ENCODE results near the gene EHD1. TPM values are rescaled to one million over a fixed set of nuclear protein-coding genes. Genes with fewer than 3 reads are reported as not detected.

EHD1 gene
- total and polyA plus RNA-seq, 2 experiments from 2014 or later, result 55.2 to 90.2 TPM

GRCh38 chr11:64869571-64870175 is 8.7 kb downstream of the EHD1 start:
- Histone ChIP-seq H2AFZ (no peak overlapping the region), H3K9ac (peak overlapping the region; percentile 68), H3K27ac (peak overlapping the region; percentile 74), H3K27me3 (replicated peaks; ENCODE audit: insufficient read depth) (no peaks in the 10 kb centered on the region), H3K9me2 (ENCODE audit: insufficient read depth) (no peaks in the 10 kb centered on the region), H4K20me1 (ENCODE audit: insufficient read depth) (peaks cover 12% of the 10 kb centered on the region; the same call in 1 of the 2 replicates), H3F3A (ENCODE audit: insufficient read depth) (peaks cover 61% of the 10 kb centered on the region), H3K79me2 (ENCODE audit: insufficient read depth) (peaks cover 94% of the 10 kb centered on the region), H3K4me2 (ENCODE audit: unreplicated experiment) (peak overlapping the region; percentile 48), H3K4me1 (ENCODE audit: insufficient read depth) (peaks cover 46% of the 10 kb centered on the region), H3K36me3 (ENCODE audit: low read depth) (peaks cover 26% of the 10 kb centered on the region), H3K9me3 (ENCODE audit: low read depth) (no peaks in the 10 kb centered on the region), H3K4me3 (no peak overlapping the region)
- WGBS, 2 experiments (ENCODE audit: low coverage in 1 of 2, low lambda C conversion rate in 2 of 2, missing lambda C conversion rate in 2 of 2), result 57 to 63% methylated on average over 8 to 9 of the region's 9 CpGs
- TF ChIP-seq EZH2 (IDR thresholded peaks at IDR 0.05; ENCODE audit: insufficient read depth, poor library complexity, severe bottlenecking) (no peak), EZH2phosphoT487 (IDR thresholded peaks at IDR 0.05; ENCODE audit: insufficient read depth, low read depth) (no peak)
- DNase-seq, result no peak
- in situ Hi-C loops (cut with MboI), result no loop called here

GRCh38 chr11:64868904-64869570 is 9.4 kb downstream of the EHD1 start:
- Histone ChIP-seq H3K4me2 (ENCODE audit: unreplicated experiment) (peak overlapping the region; percentile 48), H4K20me1 (ENCODE audit: insufficient read depth) (peaks cover 12% of the 10 kb centered on the region; the same call in 1 of the 2 replicates), H3F3A (ENCODE audit: insufficient read depth) (peaks cover 64% of the 10 kb centered on the region), H3K36me3 (ENCODE audit: low read depth) (peaks cover 25% of the 10 kb centered on the region), H2AFZ (no peak overlapping the region), H3K9me2 (ENCODE audit: insufficient read depth) (no peaks in the 10 kb centered on the region), H3K27ac (peak overlapping the region; percentile 74), H3K79me2 (ENCODE audit: insufficient read depth) (peaks cover 91% of the 10 kb centered on the region), H3K9me3 (ENCODE audit: low read depth) (no peaks in the 10 kb centered on the region), H3K4me3 (no peak overlapping the region), H3K4me1 (ENCODE audit: insufficient read depth) (peaks cover 52% of the 10 kb centered on the region), H3K9ac (peak overlapping the region; percentile 68; the same call in 1 of the 2 replicates), H3K27me3 (replicated peaks; ENCODE audit: insufficient read depth) (no peaks in the 10 kb centered on the region)
- TF ChIP-seq EZH2 (IDR thresholded peaks at IDR 0.05; ENCODE audit: insufficient read depth, poor library complexity, severe bottlenecking), result no peak
- no peak for TF ChIP-seq EZH2phosphoT487 (IDR thresholded peaks at IDR 0.05; ENCODE audit: insufficient read depth, low read depth)
- in situ Hi-C loops (cut with MboI), result no loop called here
- peak; percentile 92 for DNase-seq
- 30 to 31% methylated on average over 21 of the region's 21 CpGs for WGBS, 2 experiments (ENCODE audit: low coverage in 1 of 2, low lambda C conversion rate in 2 of 2, missing lambda C conversion rate in 2 of 2)

GRCh38 chr11:64867748-64868462 is 10.5 kb downstream of the EHD1 start:
- Histone ChIP-seq H3K4me2 (ENCODE audit: unreplicated experiment) (no peak overlapping the region), H3F3A (ENCODE audit: insufficient read depth) (peaks cover 72% of the 10 kb centered on the region), H3K9me3 (ENCODE audit: low read depth) (no peaks in the 10 kb centered on the region), H3K4me3 (no peak overlapping the region), H3K9me2 (ENCODE audit: insufficient read depth) (no peaks in the 10 kb centered on the region), H4K20me1 (ENCODE audit: insufficient read depth) (peaks cover 12% of the 10 kb centered on the region; the same call in 1 of the 2 replicates), H2AFZ (no peak overlapping the region), H3K4me1 (ENCODE audit: insufficient read depth) (peaks cover 63% of the 10 kb centered on the region), H3K36me3 (ENCODE audit: low read depth) (peaks cover 19% of the 10 kb centered on the region), H3K27me3 (replicated peaks; ENCODE audit: insufficient read depth) (no peaks in the 10 kb centered on the region), H3K27ac (no peak overlapping the region), H3K9ac (no peak overlapping the region), H3K79me2 (ENCODE audit: insufficient read depth) (peaks cover 91% of the 10 kb centered on the region)
- 90 to 91% methylated on average over 28 of the region's 28 CpGs for WGBS, 2 experiments (ENCODE audit: low coverage in 1 of 2, low lambda C conversion rate in 2 of 2, missing lambda C conversion rate in 2 of 2)
- DNase-seq, result no peak
- in situ Hi-C loops (cut with MboI), result no loop called here
- no peak for TF ChIP-seq EZH2phosphoT487 (IDR thresholded peaks at IDR 0.05; ENCODE audit: insufficient read depth, low read depth)
- TF ChIP-seq EZH2 (IDR thresholded peaks at IDR 0.05; ENCODE audit: insufficient read depth, poor library complexity, severe bottlenecking), result no peak

GRCh38 chr11:64866173-64866491 is 12.3 kb downstream of the EHD1 start:
- Histone ChIP-seq H3K4me2 (ENCODE audit: unreplicated experiment) (peak overlapping the region; percentile 3), H3F3A (ENCODE audit: insufficient read depth) (peaks cover 67% of the 10 kb centered on the region), H3K79me2 (ENCODE audit: insufficient read depth) (peaks cover 91% of the 10 kb centered on the region), H2AFZ (no peak overlapping the region), H4K20me1 (ENCODE audit: insufficient read depth) (peaks cover 9% of the 10 kb centered on the region; the same call in 1 of the 2 replicates), H3K36me3 (ENCODE audit: low read depth) (peaks cover 2% of the 10 kb centered on the region; the same call in 1 of the 2 replicates), H3K9ac (peak overlapping the region; percentile 54), H3K4me1 (ENCODE audit: insufficient read depth) (peaks cover 70% of the 10 kb centered on the region), H3K9me2 (ENCODE audit: insufficient read depth) (no peaks in the 10 kb centered on the region), H3K4me3 (no peak overlapping the region), H3K27me3 (replicated peaks; ENCODE audit: insufficient read depth) (no peaks in the 10 kb centered on the region), H3K27ac (peak overlapping the region; percentile 99), H3K9me3 (ENCODE audit: low read depth) (no peaks in the 10 kb centered on the region)
- no peak for DNase-seq
- in situ Hi-C loops (cut with MboI), result no loop called here
- 100% methylated on average over 4 of the region's 4 CpGs for WGBS, 2 experiments (ENCODE audit: low coverage in 1 of 2, low lambda C conversion rate in 2 of 2, missing lambda C conversion rate in 2 of 2)
- no peak for TF ChIP-seq EZH2 (IDR thresholded peaks at IDR 0.05; ENCODE audit: insufficient read depth, poor library complexity, severe bottlenecking)
- no peak for TF ChIP-seq EZH2phosphoT487 (IDR thresholded peaks at IDR 0.05; ENCODE audit: insufficient read depth, low read depth)

All from GM23248 (cell line).